ENCODE results near the gene RECK.

The RECK gene

DNA sequence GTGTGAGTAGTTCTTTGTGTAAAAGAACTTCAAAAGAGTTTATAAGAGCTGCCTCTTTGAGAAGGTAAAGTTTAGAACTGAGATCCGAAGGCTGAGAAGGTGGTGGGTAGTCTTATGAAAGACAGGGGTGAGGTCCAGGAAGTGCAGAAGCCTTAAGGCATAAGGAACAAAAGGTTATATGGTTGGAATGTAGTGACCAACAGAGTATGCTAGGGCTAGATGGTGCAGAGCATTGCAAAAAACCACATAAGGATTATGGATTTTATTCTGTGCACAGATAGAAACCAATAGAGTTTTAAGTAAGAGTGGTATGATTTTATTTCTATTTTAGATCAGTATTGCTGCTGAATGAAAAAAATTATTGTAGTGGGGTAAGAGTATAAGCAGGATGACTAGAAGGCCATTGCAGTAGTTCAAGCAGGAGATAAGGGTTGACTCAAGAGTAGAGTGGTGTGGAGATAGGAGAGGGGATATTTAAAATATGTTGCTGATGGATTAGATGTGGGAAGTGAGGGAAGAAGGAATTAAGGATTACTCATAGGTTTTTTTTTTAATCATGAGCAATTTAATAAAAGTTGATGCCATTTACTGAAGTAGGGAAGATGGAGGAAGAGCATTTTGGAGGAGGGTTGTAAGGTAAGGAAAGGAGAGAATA is 3.7 kb downstream of the RECK start:
- H3K27ac ChIP-seq (ENCODE audit: insufficient read depth in 1 of 2, low read depth in 1 of 2, low read length in 2 of 2, poor library complexity in 1 of 2, severe bottlenecking in 2 of 2): no peak overlapping the region
- CTCF ChIA-PET: interaction anchor here (1.1 to 1.4 kb wide), 3 partner anchors 11 to 19 kb away, joined by 3 to 4 read pairs (median 4); no protein-coding TSS in a partner anchor

DNA sequence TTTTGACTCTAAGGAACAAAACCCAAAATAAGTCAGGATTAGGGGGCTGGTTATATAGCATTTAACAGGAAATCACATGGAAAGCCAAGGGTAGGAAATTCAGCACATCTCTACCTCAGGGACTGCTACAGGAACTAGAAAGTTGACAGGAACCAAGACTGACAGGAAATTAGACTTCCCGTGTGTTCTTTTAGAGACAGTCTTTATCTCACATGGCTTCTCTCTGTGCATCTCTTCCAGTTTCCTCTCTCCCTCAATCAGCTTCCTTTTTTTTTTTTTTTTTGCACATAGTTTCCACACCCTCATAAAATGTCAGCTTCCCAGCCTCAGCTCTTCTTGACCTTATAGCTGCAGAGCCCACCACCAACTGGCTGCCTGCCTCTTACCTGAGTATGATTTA is 4.8 kb downstream of the RECK start:
- H3K4me3 ChIP-seq (ENCODE audit: control insufficient read depth in 1 of 7, extremely low read depth in 1 of 7, insufficient read depth in 4 of 7, low read depth in 2 of 7, low read length in 6 of 7): peak overlapping the region in 1 of 7 experiments; percentile 32
- peaks cover 14 to 60% (median 21%) of the 10 kb centered on the region in 4 experiments for H3K4me1 ChIP-seq (ENCODE audit: control extremely low read depth in 1 of 4, control insufficient read depth in 4 of 4, insufficient read depth in 4 of 4, low read length in 3 of 4)
- POLR2A ChIA-PET: no interaction called here
- no peaks in the 10 kb centered on the region for H3K36me3 ChIP-seq (ENCODE audit: control insufficient read depth in 4 of 4, insufficient read depth in 4 of 4, low read length in 3 of 4)
- H3K27me3 ChIP-seq (replicated peaks in 2 of 5; ENCODE audit: control insufficient read depth in 4 of 5, insufficient read depth in 5 of 5, low read length in 4 of 5): no peaks in the 10 kb centered on the region
- H3K27ac ChIP-seq (ENCODE audit: insufficient read depth in 1 of 2, low read depth in 1 of 2, low read length in 2 of 2, poor library complexity in 1 of 2, severe bottlenecking in 2 of 2): no peak overlapping the region
- CTCF ChIA-PET: interaction anchor here (0.6 to 1.4 kb wide), 3 partner anchors 10 to 118 kb away, joined by 3 to 4 read pairs (median 4); no protein-coding TSS in a partner anchor
- 0% methylated on average over 1 of the region's 1 CpG for WGBS (ENCODE audit: insufficient coverage)
- DNase-seq: peak in 1 of 3 donors; percentile 20
- no peaks in the 10 kb centered on the region for H3K9me3 ChIP-seq (ENCODE audit: control extremely low read depth in 1 of 5, control insufficient read depth in 4 of 5, insufficient read depth in 2 of 5, low read depth in 1 of 5, low read length in 4 of 5)

More for the DNA sequence above, 3.7 kb downstream of the RECK start:
- DNase-seq: no peak
- 78% methylated on average over 1 of the region's 1 CpG for WGBS (ENCODE audit: insufficient coverage)
- Histone ChIP-seq H3K36me3 (ENCODE audit: control insufficient read depth in 4 of 4, insufficient read depth in 4 of 4, low read length in 3 of 4) (no peaks in the 10 kb centered on the region), H3K4me1 (ENCODE audit: control extremely low read depth in 1 of 4, control insufficient read depth in 4 of 4, insufficient read depth in 4 of 4, low read length in 3 of 4) (peaks cover 17 to 58% (median 21%) of the 10 kb centered on the region in 4 experiments), H3K4me3 (ENCODE audit: control insufficient read depth in 1 of 7, extremely low read depth in 1 of 7, insufficient read depth in 4 of 7, low read depth in 2 of 7, low read length in 6 of 7) (no peak overlapping the region), H3K9me3 (ENCODE audit: control extremely low read depth in 1 of 5, control insufficient read depth in 4 of 5, insufficient read depth in 2 of 5, low read depth in 1 of 5, low read length in 4 of 5) (no peaks in the 10 kb centered on the region), H3K27me3 (replicated peaks in 2 of 5; ENCODE audit: control insufficient read depth in 4 of 5, insufficient read depth in 5 of 5, low read length in 4 of 5) (no peaks in the 10 kb centered on the region)
- POLR2A ChIA-PET: no interaction called here

DNA sequence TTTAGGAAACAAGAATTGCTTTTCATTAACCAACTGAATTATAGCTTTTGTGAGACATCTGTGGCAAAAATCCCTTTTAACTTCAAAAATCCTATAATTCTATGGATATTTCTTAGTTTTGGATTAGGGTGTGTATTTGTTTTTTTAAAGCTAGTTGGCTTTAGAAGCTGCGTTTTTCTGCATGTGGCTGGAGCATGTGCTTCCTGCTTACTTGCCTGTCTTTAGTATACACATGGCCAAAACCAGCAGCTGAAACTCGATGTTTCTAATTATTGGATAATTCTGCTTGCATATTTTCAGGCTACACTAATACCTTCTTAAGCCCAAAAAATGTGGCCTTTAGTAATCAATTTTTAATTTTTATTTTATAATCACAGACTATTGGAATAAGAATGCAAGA is 8.9 kb downstream of the RECK start:
- Histone ChIP-seq H3K4me1 (ENCODE audit: control extremely low read depth in 1 of 4, control insufficient read depth in 4 of 4, insufficient read depth in 4 of 4, low read length in 3 of 4) (peaks cover 5 to 31% (median 15%) of the 10 kb centered on the region in 4 experiments), H3K27ac (ENCODE audit: insufficient read depth in 1 of 2, low read depth in 1 of 2, low read length in 2 of 2, poor library complexity in 1 of 2, severe bottlenecking in 2 of 2) (no peak overlapping the region), H3K27me3 (replicated peaks in 2 of 5; ENCODE audit: control insufficient read depth in 4 of 5, insufficient read depth in 5 of 5, low read length in 4 of 5) (no peaks in the 10 kb centered on the region), H3K9me3 (ENCODE audit: control extremely low read depth in 1 of 5, control insufficient read depth in 4 of 5, insufficient read depth in 2 of 5, low read depth in 1 of 5, low read length in 4 of 5) (no peaks in the 10 kb centered on the region), H3K36me3 (ENCODE audit: control insufficient read depth in 4 of 4, insufficient read depth in 4 of 4, low read length in 3 of 4) (no peaks in the 10 kb centered on the region), H3K4me3 (ENCODE audit: control insufficient read depth in 1 of 7, extremely low read depth in 1 of 7, insufficient read depth in 4 of 7, low read depth in 2 of 7, low read length in 6 of 7) (no peak overlapping the region)
- peak in 1 of 3 donors; percentile 25 for DNase-seq
- WGBS (ENCODE audit: insufficient coverage): 40% methylated on average over 1 of the region's 2 CpGs
- ChIA-PET CTCF (interaction anchor here (0.5 to 0.6 kb wide), 3 partner anchors 99 to 574 kb away, joined by 3 read pairs; no protein-coding TSS in a partner anchor), POLR2A (no interaction called here)

DNA sequence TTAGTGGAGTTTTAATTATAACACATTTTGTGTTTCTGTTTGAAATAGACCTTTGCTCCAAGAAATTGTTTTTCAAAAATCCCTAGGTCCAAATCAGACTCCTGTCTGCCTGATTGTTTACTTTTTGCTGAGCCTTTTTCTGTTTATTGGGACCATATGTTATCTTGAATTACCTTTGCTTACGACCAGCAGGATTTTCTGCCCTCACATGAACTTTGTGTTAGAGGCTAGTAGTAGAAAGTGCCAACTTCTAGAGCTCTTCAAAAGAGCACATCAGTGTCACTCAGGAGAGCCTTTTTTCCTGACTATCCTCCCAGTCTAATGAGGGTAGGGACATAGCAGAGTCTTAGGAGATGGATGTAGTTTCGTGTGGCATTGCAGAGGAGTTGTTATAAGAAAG is 10.2 kb downstream of the RECK start:
- 100% methylated on average over 1 of the region's 2 CpGs for whole genome bisulfite sequencing (ENCODE audit: insufficient coverage)
- CTCF ChIA-PET: interaction anchor here (1.6 kb wide), 1 partner anchor 28 kb away, joined by 4 read pairs; no protein-coding TSS in a partner anchor
- H3K4me1 ChIP-seq (ENCODE audit: control extremely low read depth in 1 of 4, control insufficient read depth in 4 of 4, insufficient read depth in 4 of 4, low read length in 3 of 4): peaks cover 0 to 18% (median 7%) of the 10 kb centered on the region in 4 experiments

DNA sequence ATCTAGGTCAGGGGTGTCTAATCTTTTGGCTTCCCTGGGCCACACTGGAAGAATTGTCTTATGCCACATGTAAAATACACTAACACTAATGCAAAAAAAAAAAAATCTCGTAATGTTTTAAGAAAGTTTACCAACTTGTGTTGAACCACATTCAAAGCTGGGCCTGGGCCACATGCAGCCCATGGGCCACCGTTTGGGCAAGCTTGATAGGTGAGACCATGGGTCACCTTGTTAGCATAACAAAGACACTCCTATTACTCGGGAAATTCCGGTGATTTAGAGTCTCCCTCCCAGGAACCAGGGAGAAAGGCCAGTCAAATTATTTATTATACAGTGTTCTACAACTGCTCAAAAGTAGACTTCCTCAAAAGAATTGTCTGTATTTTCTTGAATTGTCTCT is 12.7 kb downstream of the RECK start:
- ChIA-PET POLR2A (interaction anchor here (0.7 kb wide), 1 partner anchor 103 kb away, joined by 4 read pairs; no protein-coding TSS in a partner anchor), CTCF (interaction anchor here (0.6 to 1.1 kb wide), 2 partner anchors 33 to 38 kb away, joined by 3 read pairs; no protein-coding TSS in a partner anchor)
- Histone ChIP-seq H3K4me1 (ENCODE audit: control extremely low read depth in 1 of 4, control insufficient read depth in 4 of 4, insufficient read depth in 4 of 4, low read length in 3 of 4) (peaks cover 0 to 13% (median 4%) of the 10 kb centered on the region in 4 experiments), H3K9me3 (ENCODE audit: control extremely low read depth in 1 of 5, control insufficient read depth in 4 of 5, insufficient read depth in 2 of 5, low read depth in 1 of 5, low read length in 4 of 5) (no peaks in the 10 kb centered on the region), H3K27ac (ENCODE audit: insufficient read depth in 1 of 2, low read depth in 1 of 2, low read length in 2 of 2, poor library complexity in 1 of 2, severe bottlenecking in 2 of 2) (no peak overlapping the region), H3K27me3 (replicated peaks in 2 of 5; ENCODE audit: control insufficient read depth in 4 of 5, insufficient read depth in 5 of 5, low read length in 4 of 5) (no peaks in the 10 kb centered on the region), H3K36me3 (ENCODE audit: control insufficient read depth in 4 of 4, insufficient read depth in 4 of 4, low read length in 3 of 4) (no peaks in the 10 kb centered on the region), H3K4me3 (ENCODE audit: control insufficient read depth in 1 of 7, extremely low read depth in 1 of 7, insufficient read depth in 4 of 7, low read depth in 2 of 7, low read length in 6 of 7) (no peak overlapping the region)
- 93% methylated on average over 2 of the region's 4 CpGs for WGBS (ENCODE audit: insufficient coverage)
- DNase-seq: no peak

More for the DNA sequence above, 10.2 kb downstream of the RECK start:
- H3K36me3 ChIP-seq (ENCODE audit: control insufficient read depth in 4 of 4, insufficient read depth in 4 of 4, low read length in 3 of 4): no peaks in the 10 kb centered on the region
- H3K27me3 ChIP-seq (replicated peaks in 2 of 5; ENCODE audit: control insufficient read depth in 4 of 5, insufficient read depth in 5 of 5, low read length in 4 of 5): no peaks in the 10 kb centered on the region
- H3K4me3 ChIP-seq (ENCODE audit: control insufficient read depth in 1 of 7, extremely low read depth in 1 of 7, insufficient read depth in 4 of 7, low read depth in 2 of 7, low read length in 6 of 7): no peak overlapping the region
- H3K27ac ChIP-seq (ENCODE audit: insufficient read depth in 1 of 2, low read depth in 1 of 2, low read length in 2 of 2, poor library complexity in 1 of 2, severe bottlenecking in 2 of 2): no peak overlapping the region
- no peak for DNase-seq
- no peaks in the 10 kb centered on the region for H3K9me3 ChIP-seq (ENCODE audit: control extremely low read depth in 1 of 5, control insufficient read depth in 4 of 5, insufficient read depth in 2 of 5, low read depth in 1 of 5, low read length in 4 of 5)
- POLR2A ChIA-PET: interaction anchor here (0.5 kb wide), 1 partner anchor 143 kb away, joined by 4 read pairs; no protein-coding TSS in a partner anchor

DNA sequence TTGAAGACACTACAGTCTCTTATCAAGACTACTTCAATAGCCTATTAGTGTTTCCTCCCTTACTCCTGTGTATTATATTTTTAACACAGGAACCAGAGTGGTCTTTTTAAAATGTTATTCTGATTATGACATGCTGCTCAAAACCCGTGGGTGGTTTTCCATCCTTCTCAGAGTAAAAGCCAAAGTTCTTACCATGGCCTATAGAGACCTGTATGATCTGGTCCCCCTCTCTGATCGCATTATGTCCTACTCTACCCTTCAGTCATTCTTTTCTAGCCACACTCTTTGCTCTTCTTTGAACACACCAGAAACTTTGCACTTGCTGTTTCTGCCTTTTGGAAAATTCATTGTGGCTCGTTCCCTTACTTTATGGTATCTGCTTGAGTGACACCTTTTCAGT is 13.8 kb downstream of the RECK start:
- CTCF ChIA-PET: no interaction called here
- Histone ChIP-seq H3K36me3 (ENCODE audit: control insufficient read depth in 4 of 4, insufficient read depth in 4 of 4, low read length in 3 of 4) (no peaks in the 10 kb centered on the region), H3K9me3 (ENCODE audit: control extremely low read depth in 1 of 5, control insufficient read depth in 4 of 5, insufficient read depth in 2 of 5, low read depth in 1 of 5, low read length in 4 of 5) (no peaks in the 10 kb centered on the region), H3K27me3 (replicated peaks in 2 of 5; ENCODE audit: control insufficient read depth in 4 of 5, insufficient read depth in 5 of 5, low read length in 4 of 5) (no peaks in the 10 kb centered on the region), H3K4me1 (ENCODE audit: control extremely low read depth in 1 of 4, control insufficient read depth in 4 of 4, insufficient read depth in 4 of 4, low read length in 3 of 4) (peaks cover 0 to 4% (median 1%) of the 10 kb centered on the region in 4 experiments), H3K27ac (ENCODE audit: insufficient read depth in 1 of 2, low read depth in 1 of 2, low read length in 2 of 2, poor library complexity in 1 of 2, severe bottlenecking in 2 of 2) (no peak overlapping the region), H3K4me3 (ENCODE audit: control insufficient read depth in 1 of 7, extremely low read depth in 1 of 7, insufficient read depth in 4 of 7, low read depth in 2 of 7, low read length in 6 of 7) (no peak overlapping the region)
- WGBS (ENCODE audit: insufficient coverage): 89% methylated on average over 3 of the region's 3 CpGs
- POLR2A ChIA-PET: no interaction called here
- no peak for DNase-seq

DNA sequence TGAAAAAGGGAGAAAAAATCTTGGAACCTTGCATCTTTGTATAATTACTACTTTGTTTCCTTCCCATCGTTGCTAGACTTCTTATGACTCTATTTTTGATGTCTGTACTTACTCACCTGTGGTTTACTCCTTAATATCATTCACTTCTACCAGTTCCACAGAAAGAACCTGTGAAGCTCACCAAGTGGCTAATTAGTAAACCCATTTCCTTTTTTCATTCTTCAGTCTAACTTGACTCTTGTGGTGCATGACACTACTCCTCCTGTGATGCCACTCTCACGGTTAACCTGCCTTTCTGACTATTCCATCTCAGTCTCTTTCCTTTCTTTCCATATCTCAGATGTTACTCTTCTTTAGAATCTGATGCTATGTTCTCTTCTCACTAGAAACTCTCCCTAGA is 14.6 kb downstream of the RECK start:
- Histone ChIP-seq H3K9me3 (ENCODE audit: control extremely low read depth in 1 of 5, control insufficient read depth in 4 of 5, insufficient read depth in 2 of 5, low read depth in 1 of 5, low read length in 4 of 5) (no peaks in the 10 kb centered on the region), H3K4me3 (ENCODE audit: control insufficient read depth in 1 of 7, extremely low read depth in 1 of 7, insufficient read depth in 4 of 7, low read depth in 2 of 7, low read length in 6 of 7) (no peak overlapping the region), H3K27me3 (replicated peaks in 2 of 5; ENCODE audit: control insufficient read depth in 4 of 5, insufficient read depth in 5 of 5, low read length in 4 of 5) (no peaks in the 10 kb centered on the region), H3K36me3 (ENCODE audit: control insufficient read depth in 4 of 4, insufficient read depth in 4 of 4, low read length in 3 of 4) (no peaks in the 10 kb centered on the region), H3K27ac (ENCODE audit: insufficient read depth in 1 of 2, low read depth in 1 of 2, low read length in 2 of 2, poor library complexity in 1 of 2, severe bottlenecking in 2 of 2) (no peak overlapping the region), H3K4me1 (ENCODE audit: control extremely low read depth in 1 of 4, control insufficient read depth in 4 of 4, insufficient read depth in 4 of 4, low read length in 3 of 4) (no peaks in the 10 kb centered on the region)
- POLR2A ChIA-PET: no interaction called here
- 95% methylated on average over 2 of the region's 2 CpGs for WGBS (ENCODE audit: insufficient coverage)
- CTCF ChIA-PET: interaction anchor here (0.8 to 1.7 kb wide), 2 partner anchors 10 to 106 kb away, joined by 3 to 4 read pairs; no protein-coding TSS in a partner anchor
- DNase-seq: no peak
